Measurements from ENCODE around the gene CREB3L4. TPM values are rescaled to one million over a fixed set of nuclear protein-coding genes. Genes with fewer than 3 reads are reported as not detected.
A peak's percentile ranks its signal among the peaks of the same experiment; 100 is the strongest.

Gene CREB3L4
- total RNA-seq, 6 experiments from 2014 or later = 3.6 to 4.6 (median 4.1) TPM

DNA sequence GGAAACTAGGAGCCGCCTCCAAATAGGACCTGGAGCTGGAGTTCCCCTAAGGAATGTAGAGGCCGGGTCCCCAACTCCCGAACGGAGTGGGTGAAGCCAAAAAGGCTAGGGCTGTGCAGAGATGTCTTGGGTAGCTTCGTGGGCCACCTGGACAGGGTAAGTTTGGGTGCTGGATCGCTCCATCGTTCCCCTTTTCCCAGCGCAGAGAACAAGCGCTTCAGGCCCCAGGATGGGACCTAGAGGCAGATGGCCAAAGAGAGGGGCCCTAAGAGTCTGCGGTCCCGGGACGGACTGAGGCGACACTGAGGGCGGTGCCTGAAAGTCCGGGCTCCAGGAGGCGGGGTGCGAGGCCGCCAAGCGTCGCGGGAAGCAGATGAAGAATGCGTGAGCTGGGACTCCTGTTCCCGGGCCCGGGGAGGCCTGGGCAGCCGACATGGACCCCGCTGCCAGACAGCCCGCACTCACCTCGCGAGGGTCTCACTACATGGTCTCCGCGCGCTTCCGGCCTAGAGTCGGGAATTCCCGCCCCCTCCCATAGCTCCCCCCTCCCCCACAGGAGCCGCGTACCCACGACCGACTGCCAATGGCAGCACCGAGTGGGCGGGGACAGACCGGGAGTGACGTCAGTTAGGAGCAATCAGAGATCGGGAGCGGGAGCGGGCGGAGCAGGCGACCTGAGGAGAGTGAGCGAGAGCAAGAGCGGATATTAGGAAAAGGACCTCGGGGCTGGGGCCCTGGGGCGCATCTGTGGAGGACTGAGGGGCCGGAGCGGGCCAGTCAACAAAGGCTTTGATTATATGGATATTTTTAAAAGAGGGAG lies 4.5 kb upstream of the CREB3L4 start, which contains the start of gene SLC39A1:
TSS of gene SLC39A1 (minus strand) at position 508 of the 820 bp plus-strand sequence. CDS start 822 bp downstream, outside the sequence.
- H3K4me1 Mint-ChIP-seq (ENCODE audit: low read depth) = peaks cover 77% of the 10 kb centered on the region
- peak; percentile 94 for DNase-seq
- no peaks in the 10 kb centered on the region for H3K9me3 Mint-ChIP-seq
- 0 out of 2 replicates have a peak, but pooled peaks cover 4% of the 10 kb centered on the region for H3K27me3 Mint-ChIP-seq (ENCODE audit: insufficient read depth)
- peak within 1 kb of the TSS; percentile 89 for H3K4me3 Mint-ChIP-seq
- H3K36me3 Mint-ChIP-seq (ENCODE audit: low read depth) = peaks cover 5% of the 10 kb centered on the region; the same call in 1 of the 2 replicates
- TF ChIP-seq, protein P1, sequence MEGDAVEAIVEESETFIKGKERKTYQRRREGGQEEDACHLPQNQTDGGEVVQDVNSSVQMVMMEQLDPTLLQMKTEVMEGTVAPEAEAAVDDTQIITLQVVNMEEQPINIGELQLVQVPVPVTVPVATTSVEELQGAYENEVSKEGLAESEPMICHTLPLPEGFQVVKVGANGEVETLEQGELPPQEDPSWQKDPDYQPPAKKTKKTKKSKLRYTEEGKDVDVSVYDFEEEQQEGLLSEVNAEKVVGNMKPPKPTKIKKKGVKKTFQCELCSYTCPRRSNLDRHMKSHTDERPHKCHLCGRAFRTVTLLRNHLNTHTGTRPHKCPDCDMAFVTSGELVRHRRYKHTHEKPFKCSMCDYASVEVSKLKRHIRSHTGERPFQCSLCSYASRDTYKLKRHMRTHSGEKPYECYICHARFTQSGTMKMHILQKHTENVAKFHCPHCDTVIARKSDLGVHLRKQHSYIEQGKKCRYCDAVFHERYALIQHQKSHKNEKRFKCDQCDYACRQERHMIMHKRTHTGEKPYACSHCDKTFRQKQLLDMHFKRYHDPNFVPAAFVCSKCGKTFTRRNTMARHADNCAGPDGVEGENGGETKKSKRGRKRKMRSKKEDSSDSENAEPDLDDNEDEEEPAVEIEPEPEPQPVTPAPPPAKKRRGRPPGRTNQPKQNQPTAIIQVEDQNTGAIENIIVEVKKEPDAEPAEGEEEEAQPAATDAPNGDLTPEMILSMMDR (IDR thresholded peaks at IDR 0.05) = no peak
- peak within 1 kb of the TSS; percentile 87 for H3K27ac Mint-ChIP-seq

DNA sequence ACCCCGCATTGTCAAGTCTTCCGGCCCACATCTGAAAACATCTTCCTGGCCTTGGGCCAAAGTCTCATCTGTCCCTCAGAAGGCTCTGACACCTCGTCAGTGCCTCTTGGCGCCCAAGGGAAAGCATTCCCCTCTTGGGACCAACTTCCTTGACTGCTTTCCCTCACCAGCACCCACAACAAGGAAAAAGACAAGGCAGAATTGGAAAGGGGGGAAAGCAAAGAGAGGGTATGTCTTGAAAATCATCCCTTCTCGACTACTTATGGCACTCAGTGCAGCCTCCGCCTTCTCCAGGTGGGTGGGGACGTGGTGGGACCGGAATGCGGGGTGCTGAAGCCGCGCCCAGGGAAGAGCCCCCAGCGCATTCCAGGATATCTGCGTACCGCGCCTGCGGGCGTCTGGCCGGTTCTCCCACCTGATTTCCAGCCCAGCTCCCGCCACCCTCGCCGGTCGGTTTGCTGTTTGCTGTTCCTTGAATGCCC lies 3.8 kb upstream of the CREB3L4 start:
- no peak for DNase-seq
- TF ChIP-seq, protein P1 (IDR thresholded peaks at IDR 0.05) = no peak
- H3K4me1 Mint-ChIP-seq (ENCODE audit: low read depth) = peaks cover 78% of the 10 kb centered on the region
- H3K27ac Mint-ChIP-seq = peak overlapping the region; percentile 87
- H3K9me3 Mint-ChIP-seq = no peaks in the 10 kb centered on the region
- H3K27me3 Mint-ChIP-seq (ENCODE audit: insufficient read depth) = 0 out of 2 replicates have a peak, but pooled peaks cover 4% of the 10 kb centered on the region
- H3K36me3 Mint-ChIP-seq (ENCODE audit: low read depth) = peaks cover 5% of the 10 kb centered on the region; the same call in 1 of the 2 replicates
- peak overlapping the region; percentile 89 for H3K4me3 Mint-ChIP-seq

DNA sequence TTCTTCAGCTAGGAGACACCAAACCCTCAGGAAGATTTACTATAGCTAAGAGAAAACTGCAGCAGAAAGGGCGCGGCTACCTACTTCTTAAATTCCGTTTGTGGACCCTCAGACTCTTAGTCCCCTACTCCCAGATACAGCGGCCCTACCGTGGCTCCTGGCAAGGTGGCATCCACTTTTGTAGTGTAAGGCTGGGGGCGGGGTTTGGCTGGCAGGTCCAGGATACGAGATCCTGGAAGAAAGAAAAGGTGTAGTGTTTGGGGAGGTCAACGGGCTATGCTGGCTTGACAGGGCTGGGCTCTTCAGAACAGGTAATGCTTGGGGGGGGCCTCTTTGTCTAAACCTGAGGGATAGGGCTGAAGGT lies 280 bp downstream of the CREB3L4 start:
- Mint-ChIP-seq H3K4me1 (ENCODE audit: low read depth) (peaks cover 50% of the 10 kb centered on the region), H3K4me3 (peak overlapping the region; percentile 91), H3K36me3 (ENCODE audit: low read depth) (no peaks in the 10 kb centered on the region; the same call in 1 of the 2 replicates), H3K27me3 (ENCODE audit: insufficient read depth) (peaks cover 6% of the 10 kb centered on the region; the same call in 1 of the 2 replicates), H3K9me3 (no peaks in the 10 kb centered on the region), H3K27ac (peak overlapping the region; percentile 95)
- no peak for DNase-seq
- TF ChIP-seq, protein P1 (IDR thresholded peaks at IDR 0.05) = peak; percentile 40; the same call in 1 of the 2 replicates

DNA sequence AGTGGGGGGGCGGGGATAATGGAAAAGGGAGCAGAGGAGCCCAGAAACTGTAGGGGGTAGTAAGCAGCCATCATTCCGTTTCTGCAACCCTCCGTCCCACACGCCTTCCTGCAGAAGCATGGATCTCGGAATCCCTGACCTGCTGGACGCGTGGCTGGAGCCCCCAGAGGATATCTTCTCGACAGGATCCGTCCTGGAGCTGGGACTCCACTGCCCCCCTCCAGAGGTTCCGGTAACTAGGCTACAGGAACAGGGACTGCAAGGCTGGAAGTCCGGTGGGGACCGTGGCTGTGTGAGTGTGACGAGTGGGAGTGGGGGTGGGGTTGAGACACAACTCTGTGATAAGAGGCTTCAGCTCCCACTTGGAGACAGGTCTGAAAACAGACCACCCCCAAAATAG lies 706 bp downstream of the CREB3L4 start:
- DNase-seq = no peak
- Mint-ChIP-seq H3K27me3 (ENCODE audit: insufficient read depth) (peaks cover 6% of the 10 kb centered on the region; the same call in 1 of the 2 replicates), H3K9me3 (no peaks in the 10 kb centered on the region), H3K4me3 (peak overlapping the region; percentile 91), H3K27ac (peak overlapping the region; percentile 95; the same call in 1 of the 2 replicates), H3K4me1 (ENCODE audit: low read depth) (peaks cover 48% of the 10 kb centered on the region), H3K36me3 (ENCODE audit: low read depth) (no peaks in the 10 kb centered on the region; the same call in 1 of the 2 replicates)
- TF ChIP-seq, protein P1 (IDR thresholded peaks at IDR 0.05) = no peak

DNA sequence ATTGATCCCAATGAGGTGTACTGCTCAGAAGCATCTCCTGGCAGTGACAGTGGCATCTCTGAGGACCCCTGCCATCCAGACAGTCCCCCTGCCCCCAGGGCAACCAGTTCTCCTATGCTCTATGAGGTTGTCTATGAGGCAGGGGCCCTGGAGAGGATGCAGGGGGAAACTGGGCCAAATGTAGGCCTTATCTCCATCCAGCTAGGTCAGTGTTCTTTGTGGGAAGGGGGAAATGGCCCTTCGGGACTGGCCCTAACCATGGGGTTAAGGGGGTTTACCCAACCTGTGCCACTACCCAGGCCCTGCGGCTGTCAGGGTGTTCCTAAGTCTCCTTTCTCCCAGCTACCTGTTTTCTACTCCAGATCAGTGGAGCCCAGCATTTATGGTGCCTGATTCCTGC lies 1.3 kb downstream of the CREB3L4 start:
- Mint-ChIP-seq H3K4me3 (no peak overlapping the region; the same call in 1 of the 2 replicates), H3K27ac (no peak overlapping the region), H3K36me3 (ENCODE audit: low read depth) (peaks cover under 1% of the 10 kb centered on the region; the same call in 1 of the 2 replicates), H3K9me3 (no peaks in the 10 kb centered on the region), H3K27me3 (ENCODE audit: insufficient read depth) (peaks cover 3% of the 10 kb centered on the region; the same call in 1 of the 2 replicates), H3K4me1 (ENCODE audit: low read depth) (peaks cover 42% of the 10 kb centered on the region)
- no peak for DNase-seq
- TF ChIP-seq, protein P1 (IDR thresholded peaks at IDR 0.05) = no peak

Data from HFFc6 (cell line).